ENCODE results near the gene ADD1. TPM values are rescaled to one million over a fixed set of nuclear protein-coding genes. Genes with fewer than 3 reads are reported as not detected.

ADD1 gene
- total RNA-seq, 1 experiment from 2014 or later: 181 TPM

DNA sequence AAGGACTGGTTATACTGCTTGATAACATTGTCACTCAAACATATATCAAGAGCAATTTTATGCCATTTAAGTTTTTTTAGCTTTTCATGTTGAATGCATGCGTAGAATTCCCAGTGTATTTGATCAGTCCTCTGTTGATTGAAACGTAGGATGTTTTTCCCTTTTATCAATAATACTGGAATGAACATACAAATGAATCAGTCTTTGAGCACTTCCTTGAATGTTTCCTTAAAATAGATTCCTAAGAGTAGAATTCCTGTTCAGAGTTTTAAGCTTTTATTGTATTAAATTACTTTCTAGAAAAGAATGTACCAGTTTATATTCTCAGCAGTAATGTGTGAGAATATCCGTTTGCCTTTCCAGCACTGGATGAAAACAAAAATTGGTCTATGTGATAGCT is 37.8 kb downstream of the ADD1 start:
- Histone ChIP-seq H3K79me2 (ENCODE audit: low read depth) (no peaks in the 10 kb centered on the region), H3K4me2 (no peak overlapping the region), H2AFZ (no peak overlapping the region), H3K4me3 (no peak overlapping the region), H4K20me1 (ENCODE audit: insufficient read depth) (no peaks in the 10 kb centered on the region), H3K9me3 (ENCODE audit: insufficient read depth, low read depth) (no peaks in the 10 kb centered on the region), H3F3A (ENCODE audit: insufficient read depth, low read depth) (no peaks in the 10 kb centered on the region), H3K27ac (no peak overlapping the region), H3K27me3 (ENCODE audit: insufficient read depth, low read depth) (no peaks in the 10 kb centered on the region), H3K9me2 (ENCODE audit: insufficient read depth) (no peaks in the 10 kb centered on the region), H3K4me1 (replicated peaks; ENCODE audit: insufficient read depth) (no peaks in the 10 kb centered on the region), H3K36me3 (ENCODE audit: low read depth) (no peaks in the 10 kb centered on the region)
- no peak for DNase-seq
- intact Hi-C loops (cut with micrococcal nuclease; ENCODE audit: unreplicated experiment): no loop called here
- ChIA-PET POLR2A (ENCODE audit: unreplicated experiment) (interaction anchor here (0.6 kb wide), 1 partner anchor 96 kb away, joined by 5 read pairs; no protein-coding TSS in a partner anchor), CTCF (no interaction called here)
- TF ChIP-seq, protein P1, sequence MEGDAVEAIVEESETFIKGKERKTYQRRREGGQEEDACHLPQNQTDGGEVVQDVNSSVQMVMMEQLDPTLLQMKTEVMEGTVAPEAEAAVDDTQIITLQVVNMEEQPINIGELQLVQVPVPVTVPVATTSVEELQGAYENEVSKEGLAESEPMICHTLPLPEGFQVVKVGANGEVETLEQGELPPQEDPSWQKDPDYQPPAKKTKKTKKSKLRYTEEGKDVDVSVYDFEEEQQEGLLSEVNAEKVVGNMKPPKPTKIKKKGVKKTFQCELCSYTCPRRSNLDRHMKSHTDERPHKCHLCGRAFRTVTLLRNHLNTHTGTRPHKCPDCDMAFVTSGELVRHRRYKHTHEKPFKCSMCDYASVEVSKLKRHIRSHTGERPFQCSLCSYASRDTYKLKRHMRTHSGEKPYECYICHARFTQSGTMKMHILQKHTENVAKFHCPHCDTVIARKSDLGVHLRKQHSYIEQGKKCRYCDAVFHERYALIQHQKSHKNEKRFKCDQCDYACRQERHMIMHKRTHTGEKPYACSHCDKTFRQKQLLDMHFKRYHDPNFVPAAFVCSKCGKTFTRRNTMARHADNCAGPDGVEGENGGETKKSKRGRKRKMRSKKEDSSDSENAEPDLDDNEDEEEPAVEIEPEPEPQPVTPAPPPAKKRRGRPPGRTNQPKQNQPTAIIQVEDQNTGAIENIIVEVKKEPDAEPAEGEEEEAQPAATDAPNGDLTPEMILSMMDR (conservative IDR thresholded peaks at IDR 0.05): no peak
- TF ChIP-seq EZH2 (IDR thresholded peaks at IDR 0.05; ENCODE audit: low read depth): no peak
- BruUV-seq (replicated peaks): no TSS peak

DNA sequence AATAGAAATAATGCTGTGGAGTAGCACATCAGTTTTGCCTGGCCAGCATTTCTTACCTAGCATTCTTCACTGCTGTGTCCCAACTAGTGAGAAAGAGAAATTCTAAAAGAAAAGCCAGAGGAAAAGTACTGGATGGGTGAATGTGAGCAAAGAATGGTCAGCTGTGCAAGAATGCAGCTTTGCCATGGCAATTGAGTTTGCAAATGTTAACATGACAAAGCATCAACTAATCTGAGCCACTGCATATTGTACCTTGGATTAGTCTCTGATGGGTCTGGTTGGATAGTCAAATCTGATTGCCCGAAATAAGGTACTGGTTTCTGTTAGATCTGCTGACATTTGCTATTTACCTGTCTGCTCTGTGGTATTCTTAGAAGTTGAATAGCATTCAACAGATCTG is 38.7 kb downstream of the ADD1 start:
- POLR2A ChIA-PET (ENCODE audit: unreplicated experiment): no interaction called here
- Histone ChIP-seq H3K4me1 (replicated peaks; ENCODE audit: insufficient read depth) (no peaks in the 10 kb centered on the region), H3K27ac (no peak overlapping the region), H3F3A (ENCODE audit: insufficient read depth, low read depth) (no peaks in the 10 kb centered on the region), H3K9me2 (ENCODE audit: insufficient read depth) (no peaks in the 10 kb centered on the region), H3K27me3 (ENCODE audit: insufficient read depth, low read depth) (no peaks in the 10 kb centered on the region), H4K20me1 (ENCODE audit: insufficient read depth) (no peaks in the 10 kb centered on the region), H3K4me2 (no peak overlapping the region), H3K4me3 (no peak overlapping the region), H3K9me3 (ENCODE audit: insufficient read depth, low read depth) (no peaks in the 10 kb centered on the region), H3K36me3 (ENCODE audit: low read depth) (no peaks in the 10 kb centered on the region), H2AFZ (no peak overlapping the region), H3K79me2 (ENCODE audit: low read depth) (no peaks in the 10 kb centered on the region)
- DNase-seq: no peak
- CTCF ChIA-PET: no interaction called here
- TF ChIP-seq EZH2 (IDR thresholded peaks at IDR 0.05; ENCODE audit: low read depth): no peak
- TF ChIP-seq, protein P1 (conservative IDR thresholded peaks at IDR 0.05): no peak
- BruUV-seq (replicated peaks): no TSS peak
- intact Hi-C loops (cut with micrococcal nuclease; ENCODE audit: unreplicated experiment): no loop called here

DNA sequence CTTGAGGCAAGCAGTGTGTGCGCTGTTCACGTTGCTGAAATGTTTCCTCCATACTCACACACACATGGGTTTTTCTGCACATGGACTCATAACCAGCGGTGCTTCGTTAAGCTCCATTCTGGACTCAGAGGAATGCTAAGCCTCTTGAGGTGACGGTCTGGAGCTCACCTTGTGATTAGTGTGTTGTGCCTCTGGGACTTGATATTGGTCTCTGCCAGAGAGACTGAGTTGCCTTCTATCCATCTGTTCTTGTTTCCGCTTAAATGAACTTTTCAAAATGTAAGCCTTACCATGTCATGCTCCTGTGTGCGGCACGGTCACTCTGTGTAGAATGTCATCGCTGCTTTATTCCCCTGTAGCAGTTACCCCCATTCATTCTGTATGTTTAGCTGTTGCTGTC is 42.5 kb downstream of the ADD1 start:
- TF ChIP-seq EZH2 (IDR thresholded peaks at IDR 0.05; ENCODE audit: low read depth): no peak
- TF ChIP-seq, protein P1 (conservative IDR thresholded peaks at IDR 0.05): no peak
- no peaks in the 10 kb centered on the region for H4K20me1 ChIP-seq (ENCODE audit: insufficient read depth)
- H3F3A ChIP-seq (ENCODE audit: insufficient read depth, low read depth): no peaks in the 10 kb centered on the region
- no peak for DNase-seq
- intact Hi-C loops (cut with micrococcal nuclease; ENCODE audit: unreplicated experiment): no loop called here
- ChIA-PET CTCF (no interaction called here), POLR2A (ENCODE audit: unreplicated experiment) (no interaction called here)
- no peak overlapping the region for H3K4me3 ChIP-seq
- peaks cover 6% of the 10 kb centered on the region for H3K4me1 ChIP-seq (replicated peaks; ENCODE audit: insufficient read depth)
- BruUV-seq (replicated peaks): no TSS peak
- no peaks in the 10 kb centered on the region for H3K36me3 ChIP-seq (ENCODE audit: low read depth)
- H3K79me2 ChIP-seq (ENCODE audit: low read depth): no peaks in the 10 kb centered on the region
- no peak overlapping the region for H2AFZ ChIP-seq
- H3K27ac ChIP-seq: no peak overlapping the region
- no peak overlapping the region for H3K4me2 ChIP-seq
- no peaks in the 10 kb centered on the region for H3K9me2 ChIP-seq (ENCODE audit: insufficient read depth)
- no peaks in the 10 kb centered on the region for H3K27me3 ChIP-seq (ENCODE audit: insufficient read depth, low read depth)
- no peaks in the 10 kb centered on the region for H3K9me3 ChIP-seq (ENCODE audit: insufficient read depth, low read depth)
